ENCODE data around the gene METTL25B.

METTL25B gene

GRCh38 chr1:156727926-156728598, at the start of gene METTL25B:
METTL25B (plus strand) TSS chr1:156728469; CDS start chr1:156729105, 636 bp downstream.
- ATAC-seq = peak; percentile 82
- TF ChIP-seq PATZ1 (CRISPR knock-in tag; IDR thresholded peaks at IDR 0.05; ENCODE audit: borderline replicate concordance) = no peak
- TF ChIP-seq RARB (CRISPR knock-in tag; IDR thresholded peaks at IDR 0.05) = no peak
- TF ChIP-seq CSDC2 (CRISPR knock-in tag; IDR thresholded peaks at IDR 0.05) = no peak
- TF ChIP-seq ZFP3 (CRISPR knock-in tag; IDR thresholded peaks at IDR 0.05) = no peak
- no peak for TF ChIP-seq ZNF8 (CRISPR knock-in tag; IDR thresholded peaks at IDR 0.05)
- no peak for TF ChIP-seq CREB5 (CRISPR knock-in tag; IDR thresholded peaks at IDR 0.05; ENCODE audit: low read depth)
- no peak for TF ChIP-seq TCF4 (CRISPR knock-in tag; IDR thresholded peaks at IDR 0.05; ENCODE audit: borderline replicate concordance)
- no peak for TF ChIP-seq ESRRG (CRISPR knock-in tag; IDR thresholded peaks at IDR 0.05)
- TF ChIP-seq ISL1 (CRISPR knock-in tag; IDR thresholded peaks at IDR 0.05) = no peak
- TF ChIP-seq POU6F1 (CRISPR knock-in tag; IDR thresholded peaks at IDR 0.05; ENCODE audit: borderline replicate concordance, low read depth) = no peak
- TF ChIP-seq ARNTL (CRISPR knock-in tag; IDR thresholded peaks at IDR 0.05; ENCODE audit: borderline replicate concordance, low read depth) = no peak
- TF ChIP-seq TOX (CRISPR knock-in tag; IDR thresholded peaks at IDR 0.05; ENCODE audit: borderline replicate concordance) = no peak
- TF ChIP-seq CSRNP3 (CRISPR knock-in tag; IDR thresholded peaks at IDR 0.05) = no peak
- no peak for TF ChIP-seq SNAI2 (CRISPR knock-in tag; IDR thresholded peaks at IDR 0.05)
- no peak for TF ChIP-seq ZFP30 (CRISPR knock-in tag; IDR thresholded peaks at IDR 0.05)

- no peak for ATAC-seq
- no peak for TF ChIP-seq ZNF8 (CRISPR knock-in tag; IDR thresholded peaks at IDR 0.05)
- no peak for TF ChIP-seq TOX (CRISPR knock-in tag; IDR thresholded peaks at IDR 0.05; ENCODE audit: borderline replicate concordance)
- no peak for TF ChIP-seq TCF4 (CRISPR knock-in tag; IDR thresholded peaks at IDR 0.05; ENCODE audit: borderline replicate concordance)
- TF ChIP-seq ESRRG (CRISPR knock-in tag; IDR thresholded peaks at IDR 0.05) = no peak
- no peak for TF ChIP-seq ZNF70 (CRISPR knock-in tag; IDR thresholded peaks at IDR 0.05)
- TF ChIP-seq ISL1 (CRISPR knock-in tag; IDR thresholded peaks at IDR 0.05) = no peak
These were observed 48.2 kb upstream of the METTL25B start for GRCh38 chr1:156680056-156680455.

GRCh38 chr1:156681196-156681960, 46.9 kb upstream of the METTL25B start:
- TF ChIP-seq TOX (CRISPR knock-in tag; IDR thresholded peaks at IDR 0.05; ENCODE audit: borderline replicate concordance) (no peak), TCF4 (CRISPR knock-in tag; IDR thresholded peaks at IDR 0.05; ENCODE audit: borderline replicate concordance) (no peak), ZFP30 (CRISPR knock-in tag; IDR thresholded peaks at IDR 0.05) (no peak), ESRRG (CRISPR knock-in tag; IDR thresholded peaks at IDR 0.05) (no peak), ZNF8 (CRISPR knock-in tag; IDR thresholded peaks at IDR 0.05) (no peak), ZFP3 (CRISPR knock-in tag; IDR thresholded peaks at IDR 0.05) (no peak), GLIS3 (CRISPR knock-in tag; IDR thresholded peaks at IDR 0.05) (no peak), ISL1 (CRISPR knock-in tag; IDR thresholded peaks at IDR 0.05) (no peak), SNAI2 (CRISPR knock-in tag; IDR thresholded peaks at IDR 0.05) (no peak), CSDC2 (CRISPR knock-in tag; IDR thresholded peaks at IDR 0.05) (no peak), CREB5 (CRISPR knock-in tag; IDR thresholded peaks at IDR 0.05; ENCODE audit: low read depth) (no peak), POU6F1 (CRISPR knock-in tag; IDR thresholded peaks at IDR 0.05; ENCODE audit: borderline replicate concordance, low read depth) (no peak)
- no peak for ATAC-seq
